Loucy (cell line): ENCODE results near the gene NPW.

Experiments used
- H2AFZ ChIP-seq: fragments of 200-600 bp; sonication (generic); 2 replicates; pipeline ENCODE4 v1.6.0; 2016; ENCODE audit warnings: antibody characterized with exemption, mild to moderate bottlenecking, low read length, moderate library complexity
- H3F3A ChIP-seq: fragments of 200-600 bp; 2 replicates; pipeline ENCODE4 v1.6.0; 2016; ENCODE audit warnings: antibody characterized with exemption, low read depth, mild to moderate bottlenecking
- H3K27me3 ChIP-seq: fragments of 200-600 bp; sonication (generic); 2 replicates; pipeline ENCODE4 v1.6.1; 2014; ENCODE audit warnings: low read length, mild to moderate bottlenecking; ENCODE audit not compliant: insufficient read depth, poor library complexity, severe bottlenecking
- H3K36me3 ChIP-seq: fragments of 200-600 bp; sonication (generic); 2 replicates; pipeline ENCODE4 v1.6.1; 2016; ENCODE audit warnings: low read length; ENCODE audit not compliant: insufficient read depth
- H3K4me1 ChIP-seq: fragments of 200-600 bp; sonication (generic); 2 replicates; pipeline ENCODE4 v1.5.1; 2014; ENCODE audit warnings: low read length, mild to moderate bottlenecking; ENCODE audit not compliant: insufficient read depth, poor library complexity, severe bottlenecking
- H3K4me2 ChIP-seq: fragments of 200-600 bp; sonication (generic); 2 replicates; pipeline ENCODE4 v1.6.0; 2014; ENCODE audit warnings: antibody characterized with exemption, low read length, low read depth, mild to moderate bottlenecking; ENCODE audit not compliant: poor library complexity, severe bottlenecking
- H3K4me3 ChIP-seq: fragments of 200-600 bp; sonication (generic); 2 replicates; pipeline ENCODE4 v1.5.1; 2014; ENCODE audit warnings: low read length, mild to moderate bottlenecking, mixed read lengths; ENCODE audit not compliant: poor library complexity, severe bottlenecking
- H3K79me2 ChIP-seq: fragments of 200-600 bp; sonication (generic); 2 replicates; pipeline ENCODE4 v1.6.1; 2014; ENCODE audit warnings: low read length; ENCODE audit not compliant: insufficient read depth
- H3K9ac ChIP-seq: fragments of 200-600 bp; sonication (generic); 2 replicates; pipeline ENCODE4 v1.6.0; 2014; ENCODE audit warnings: mild to moderate bottlenecking, low read depth, low read length, moderate library complexity; ENCODE audit not compliant: poor library complexity, severe bottlenecking
- H3K9me2 ChIP-seq: fragments of 200-600 bp; sonication (generic); replicated peaks from 2 replicates; pipeline ENCODE4 v1.6.1; 2016; ENCODE audit warnings: low read depth, low read length, mixed read lengths
- H3K9me3 ChIP-seq: fragments of 200-600 bp; sonication (generic); 2 replicates; pipeline ENCODE4 v1.6.1; 2014; ENCODE audit warnings: mild to moderate bottlenecking, antibody characterized with exemption, low read length, low read depth; ENCODE audit not compliant: insufficient read depth
- H4K20me1 ChIP-seq: fragments of 200-600 bp; sonication (generic); 2 replicates; pipeline ENCODE4 v1.6.0; 2014; ENCODE audit warnings: antibody characterized with exemption, low read length, mild to moderate bottlenecking; ENCODE audit not compliant: insufficient read depth, poor library complexity, severe bottlenecking
- CTCF ChIP-seq: fragments of 200-600 bp; sonication (generic); conservative IDR thresholded peaks from 2 replicates; pipeline ENCODE4 v1.5.1; 2014; ENCODE audit warnings: mild to moderate bottlenecking, antibody characterized with exemption, low read length
- EZH2phosphoT487 ChIP-seq: fragments of 200-600 bp; IDR thresholded peaks from 2 replicates; pipeline ENCODE4 v1.6.1; 2018; ENCODE audit warnings: antibody characterized with exemption, mild to moderate bottlenecking, moderate library complexity, borderline replicate concordance

The NPW gene

GRCh38 chr16:2013527-2013926 lies 6.1 kb upstream of the NPW start:
- Histone ChIP-seq H3K4me2 (no peak overlapping the region), H3K4me3 (no peak overlapping the region), H3K9ac (no peak overlapping the region), H3K4me1 (peaks cover 7% of the 10 kb centered on the region), H4K20me1 (peaks cover 5% of the 10 kb centered on the region), H3K9me2 (no peaks in the 10 kb centered on the region), H3F3A (no peaks in the 10 kb centered on the region), H2AFZ (no peak overlapping the region), H3K27me3 (no peaks in the 10 kb centered on the region), H3K36me3 (no peaks in the 10 kb centered on the region), H3K79me2 (peaks cover 8% of the 10 kb centered on the region), H3K9me3 (no peaks in the 10 kb centered on the region)
- TF ChIP-seq EZH2phosphoT487 = no peak
- TF ChIP-seq CTCF = no peak

- no peaks in the 10 kb centered on the region for H3K27me3 ChIP-seq
- no peaks in the 10 kb centered on the region for H3K9me3 ChIP-seq
- peaks cover 2% of the 10 kb centered on the region for H3K4me1 ChIP-seq
- no peak overlapping the region for H2AFZ ChIP-seq
- H3F3A ChIP-seq = no peaks in the 10 kb centered on the region
- no peak overlapping the region for H3K4me3 ChIP-seq
- H3K9me2 ChIP-seq = no peaks in the 10 kb centered on the region
- no peaks in the 10 kb centered on the region for H3K79me2 ChIP-seq
- TF ChIP-seq CTCF (no peak), EZH2phosphoT487 (no peak)
- H3K9ac ChIP-seq = no peak overlapping the region
- no peak overlapping the region for H3K4me2 ChIP-seq
- no peaks in the 10 kb centered on the region for H4K20me1 ChIP-seq
- no peaks in the 10 kb centered on the region for H3K36me3 ChIP-seq
Measured at GRCh38 chr16:2015117-2015946, 4.3 kb upstream of the NPW start.

GRCh38 chr16:2015947-2016208 lies 3.7 kb upstream of the NPW start:
- Histone ChIP-seq H3K36me3 (no peaks in the 10 kb centered on the region), H3F3A (no peaks in the 10 kb centered on the region), H3K9ac (no peak overlapping the region), H3K9me3 (no peaks in the 10 kb centered on the region), H3K9me2 (no peaks in the 10 kb centered on the region), H3K79me2 (no peaks in the 10 kb centered on the region), H2AFZ (no peak overlapping the region), H3K4me2 (no peak overlapping the region), H3K4me1 (no peaks in the 10 kb centered on the region), H4K20me1 (no peaks in the 10 kb centered on the region), H3K27me3 (no peaks in the 10 kb centered on the region), H3K4me3 (no peak overlapping the region)
- TF ChIP-seq EZH2phosphoT487 (no peak), CTCF (no peak)
